NCI-H128 (cell line): ENCODE measurements around the gene RDH8.

Experiments used
- DNase-seq: peaks from one replicate; lab custom pipeline; 2025; ENCODE audit not compliant: unreplicated experiment; lab: John Stamatoyannopoulos, UW

The RDH8 gene

DNA sequence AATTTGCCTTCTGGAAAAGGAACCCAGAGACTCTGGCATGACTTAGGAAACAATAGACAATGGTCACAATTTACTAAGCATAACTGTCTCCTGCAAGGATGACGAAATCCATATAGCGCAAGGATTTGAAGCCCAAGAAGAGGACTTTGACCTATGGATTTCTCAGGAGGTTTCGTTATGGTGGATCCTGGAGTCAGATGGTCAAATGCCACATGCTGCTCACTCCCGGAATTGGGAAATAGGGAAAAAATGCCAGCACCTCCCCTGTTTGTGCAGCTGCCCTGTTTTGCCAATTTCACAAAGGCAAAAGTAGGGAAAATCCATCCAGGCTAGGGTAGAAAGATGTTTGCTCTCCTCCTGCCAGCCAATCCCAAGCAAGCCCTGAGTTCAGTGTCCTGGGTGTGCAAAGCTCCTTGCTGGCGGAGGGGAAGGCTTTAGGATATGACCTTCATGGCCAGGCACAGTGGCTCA is 23.4 kb downstream of the RDH8 start:
- no peak for DNase-seq

DNA sequence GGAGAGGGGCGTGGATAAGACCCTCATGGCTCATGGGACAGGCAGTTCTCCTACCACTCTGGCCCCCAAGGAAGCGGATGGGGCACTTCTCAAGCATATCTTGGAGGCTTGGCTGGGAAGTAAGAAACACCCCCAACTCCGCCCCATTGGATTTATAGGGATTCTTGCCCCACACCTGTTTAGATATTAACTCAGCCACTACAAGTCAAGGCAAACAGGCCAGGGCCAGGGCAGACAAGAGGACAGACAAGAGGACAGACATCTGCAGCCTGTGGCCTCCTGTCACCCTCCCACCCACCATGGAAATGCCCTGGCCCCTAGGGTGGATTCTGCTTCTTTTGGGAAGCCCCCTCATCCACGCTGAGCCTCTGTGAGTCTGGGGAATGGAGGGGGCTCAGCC is 24.1 kb downstream of the RDH8 start:
- no peak for DNase-seq

DNA sequence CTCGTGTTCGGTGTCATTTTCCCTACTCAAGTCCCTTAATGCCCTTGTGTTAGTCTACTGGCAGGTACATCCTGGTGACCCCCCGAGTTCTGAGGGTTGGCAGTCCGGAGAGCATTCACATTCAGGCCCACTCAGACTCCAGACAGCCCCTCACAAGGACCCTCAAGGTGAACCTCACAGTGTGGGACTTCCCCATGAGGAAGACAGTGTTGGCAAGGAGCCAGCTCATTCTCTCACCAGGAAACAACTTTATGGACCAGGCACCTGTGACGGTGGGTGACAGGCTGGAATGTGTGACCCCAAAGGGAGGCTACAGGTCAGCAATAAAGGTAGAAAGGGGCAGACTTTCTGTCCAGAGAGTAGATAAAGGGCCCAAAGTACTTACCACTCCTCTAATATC is 24.5 kb downstream of the RDH8 start:
- DNase-seq = no peak

DNA sequence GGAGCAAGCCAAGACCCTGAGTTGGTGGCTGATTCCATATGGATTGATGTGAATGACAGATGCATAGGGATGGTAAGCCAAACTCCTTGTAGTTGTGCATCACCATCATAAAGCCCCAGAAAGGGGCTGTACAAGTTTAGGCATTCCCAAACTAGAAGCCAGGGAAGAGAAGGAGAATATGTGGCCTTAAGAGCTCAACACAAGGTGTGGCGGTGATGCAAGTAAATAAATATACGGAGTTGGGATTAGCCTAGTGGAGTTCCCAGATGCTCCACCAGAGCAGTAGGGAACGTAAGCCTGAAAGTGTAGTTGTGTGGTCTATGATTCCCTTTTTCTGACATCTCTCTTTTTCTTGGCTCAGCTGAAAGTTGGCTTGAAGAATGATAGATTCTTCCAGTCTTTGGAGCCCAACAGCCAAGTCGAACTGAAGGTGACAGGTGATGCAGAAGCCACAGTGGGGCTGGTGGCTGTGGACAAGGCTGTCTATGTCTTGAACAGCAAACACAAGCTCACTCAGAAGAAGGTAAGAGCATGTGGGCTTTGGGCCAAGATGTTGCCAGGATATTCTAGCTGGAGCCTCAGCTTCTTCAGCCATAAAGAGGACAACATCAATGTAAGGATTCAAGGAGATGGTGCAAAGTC is 30.1 kb downstream of the RDH8 start:
- DNase-seq = peak; percentile 1

DNA sequence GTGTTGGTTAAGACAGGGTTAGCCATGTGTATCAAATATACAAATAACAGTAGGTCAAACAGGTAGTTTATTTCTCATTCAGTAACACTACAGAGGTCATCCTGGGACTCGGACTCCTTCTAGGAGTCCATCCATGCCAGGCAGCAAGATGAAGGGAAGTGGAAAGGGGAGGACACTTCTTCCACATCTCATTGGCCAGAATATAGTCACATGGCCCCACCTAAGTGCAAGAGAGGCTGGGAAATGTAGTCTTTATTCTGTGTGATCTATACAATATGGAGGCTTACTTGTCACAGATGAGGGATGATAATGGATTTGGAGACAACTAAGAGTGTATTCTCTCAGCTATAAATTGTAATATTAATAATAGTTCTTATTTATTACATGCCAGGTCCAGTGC is 31.1 kb downstream of the RDH8 start:
- DNase-seq = no peak

DNA sequence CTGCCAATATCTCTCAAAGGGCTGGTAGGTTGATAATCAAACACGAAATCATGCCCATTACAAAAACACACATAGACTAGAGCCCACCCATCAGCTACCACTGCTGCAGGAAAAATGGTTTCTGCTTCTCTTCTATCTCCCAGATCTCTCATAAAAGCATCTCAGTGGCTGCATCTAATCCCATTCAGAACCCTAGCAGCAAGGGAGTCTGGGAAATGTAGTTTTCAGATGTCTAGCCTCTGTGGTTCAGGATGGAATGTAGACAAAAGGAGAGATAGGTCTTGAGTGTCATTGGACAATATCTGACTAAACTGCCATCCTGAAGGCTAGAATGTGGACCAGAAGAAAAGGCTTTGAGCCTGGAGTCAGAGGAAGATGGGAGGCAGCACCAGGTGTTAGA is 32.1 kb downstream of the RDH8 start:
- no peak for DNase-seq

DNA sequence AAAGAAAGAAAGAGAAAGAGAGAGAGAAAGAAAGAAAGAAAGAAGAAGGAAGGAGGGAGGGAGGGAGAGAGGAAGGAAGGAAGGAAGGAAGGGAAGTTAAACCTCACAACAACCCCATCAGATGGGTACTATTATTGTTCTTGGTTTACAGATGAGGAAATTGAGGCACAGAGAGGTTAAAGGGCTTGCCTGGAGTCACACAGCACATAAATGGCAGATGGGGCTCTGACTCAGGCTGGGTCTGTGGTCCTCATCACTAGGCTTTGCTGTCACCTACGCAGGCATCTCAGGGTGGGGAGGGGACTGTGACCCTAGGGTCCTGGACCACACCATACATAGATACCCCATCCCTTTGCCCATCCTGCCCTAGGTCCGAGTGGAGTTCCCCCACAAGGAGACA is 36.3 kb downstream of the RDH8 start:
- DNase-seq = no peak

DNA sequence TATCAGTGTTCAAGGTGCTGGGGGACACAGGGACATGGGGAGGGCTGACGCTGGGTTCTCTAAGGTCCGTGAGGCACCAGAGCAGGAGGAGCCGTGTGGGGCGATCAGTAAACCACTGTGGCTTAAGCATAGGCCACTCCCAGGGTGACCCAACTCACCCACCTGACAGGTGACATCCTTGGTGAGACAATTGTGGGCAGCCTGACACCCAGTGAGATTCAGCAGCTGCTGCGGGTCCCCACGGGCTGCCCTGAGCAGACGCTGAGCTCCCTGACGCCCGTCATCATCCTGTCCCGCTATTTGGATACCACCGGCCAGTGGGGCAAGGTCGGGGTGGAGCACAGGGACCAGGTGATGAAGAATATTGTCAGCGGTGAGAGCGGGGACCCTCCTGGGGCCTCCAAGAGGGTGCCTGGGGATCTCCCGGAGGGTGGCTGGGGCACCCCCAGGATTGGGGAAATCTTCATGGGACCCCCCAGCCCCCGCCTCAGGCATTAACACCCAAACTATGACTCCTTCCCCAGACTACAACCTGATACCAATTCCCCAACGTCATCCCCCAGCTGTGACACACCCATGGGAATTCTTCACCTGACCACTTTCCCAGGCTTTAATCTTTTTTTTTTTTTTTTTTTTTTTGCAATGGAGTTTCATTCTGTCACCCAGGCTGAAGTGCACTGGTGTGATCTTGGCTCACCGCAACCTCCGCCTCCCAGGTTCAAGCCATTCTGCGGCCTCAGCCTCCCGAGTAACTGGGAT is 39.5 kb downstream of the RDH8 start:
- no peak for DNase-seq

DNA sequence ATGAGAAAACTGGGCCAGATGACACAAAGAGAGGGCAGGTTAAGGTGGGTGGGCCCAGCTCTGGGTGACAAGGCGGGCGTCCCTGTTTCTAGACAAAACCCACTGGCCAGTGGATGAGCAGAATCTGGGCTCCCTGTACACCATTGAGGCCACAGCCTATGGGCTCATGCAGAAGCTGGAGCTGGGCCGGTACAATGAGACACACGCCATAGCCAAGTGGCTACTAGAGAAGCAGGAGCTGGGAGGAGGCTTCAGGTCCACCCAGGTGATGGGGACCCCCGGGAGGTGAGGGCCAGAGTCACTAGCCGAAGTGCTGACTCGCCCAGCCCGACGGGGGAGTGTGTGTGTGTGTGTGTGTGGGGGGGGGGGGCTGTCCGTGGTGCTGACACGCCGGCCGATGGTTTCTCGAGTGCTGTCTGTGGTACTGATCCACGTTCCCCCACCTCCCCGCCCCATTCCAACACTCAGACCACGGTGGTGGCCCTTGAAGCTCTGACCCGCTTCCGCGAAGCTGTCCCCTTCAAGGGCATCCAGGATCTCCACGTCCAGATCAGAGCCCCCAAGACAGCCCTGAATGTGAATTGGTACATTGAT is 48.5 kb downstream of the RDH8 start:
- DNase-seq = no peak

DNA sequence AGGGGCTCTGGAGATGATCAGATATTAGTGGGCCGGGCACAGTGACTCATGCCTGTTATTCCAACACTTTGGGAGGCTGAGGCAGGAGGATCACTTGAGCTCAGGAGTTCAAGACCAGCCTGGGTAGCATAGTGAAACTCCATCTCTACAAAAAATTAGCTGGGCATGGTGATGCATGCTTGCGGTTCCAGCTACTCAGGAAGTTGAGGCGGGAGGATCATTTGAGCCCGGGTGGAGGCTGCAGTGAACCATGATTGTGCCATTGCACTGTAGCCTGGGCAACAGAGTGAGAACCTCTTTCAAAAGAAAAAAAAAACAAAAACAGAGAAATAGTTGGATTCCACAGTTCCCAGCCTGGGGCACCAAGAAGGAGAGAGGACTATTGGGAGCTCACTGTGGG is 54.9 kb downstream of the RDH8 start:
- no peak for DNase-seq

DNA sequence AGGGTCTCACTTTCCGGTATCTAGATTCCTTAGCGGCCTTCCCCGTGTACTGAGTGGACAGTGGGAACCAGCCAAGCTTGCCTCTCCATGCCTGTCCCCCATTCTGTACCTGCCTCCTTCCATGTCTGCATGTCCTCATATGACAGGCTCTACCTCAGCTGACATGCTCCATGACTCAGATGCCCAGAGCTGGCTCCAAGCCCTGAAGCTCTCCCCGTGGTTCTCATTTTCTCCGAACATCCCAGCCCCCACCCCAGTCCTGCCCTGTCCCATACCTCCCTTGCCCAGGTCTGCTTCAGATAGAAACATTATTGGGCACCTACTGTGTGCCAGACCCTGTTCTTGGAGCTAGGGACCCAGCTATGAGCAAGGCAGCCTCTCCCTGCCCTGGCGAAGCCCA is 55.8 kb downstream of the RDH8 start:
- no peak for DNase-seq

DNA sequence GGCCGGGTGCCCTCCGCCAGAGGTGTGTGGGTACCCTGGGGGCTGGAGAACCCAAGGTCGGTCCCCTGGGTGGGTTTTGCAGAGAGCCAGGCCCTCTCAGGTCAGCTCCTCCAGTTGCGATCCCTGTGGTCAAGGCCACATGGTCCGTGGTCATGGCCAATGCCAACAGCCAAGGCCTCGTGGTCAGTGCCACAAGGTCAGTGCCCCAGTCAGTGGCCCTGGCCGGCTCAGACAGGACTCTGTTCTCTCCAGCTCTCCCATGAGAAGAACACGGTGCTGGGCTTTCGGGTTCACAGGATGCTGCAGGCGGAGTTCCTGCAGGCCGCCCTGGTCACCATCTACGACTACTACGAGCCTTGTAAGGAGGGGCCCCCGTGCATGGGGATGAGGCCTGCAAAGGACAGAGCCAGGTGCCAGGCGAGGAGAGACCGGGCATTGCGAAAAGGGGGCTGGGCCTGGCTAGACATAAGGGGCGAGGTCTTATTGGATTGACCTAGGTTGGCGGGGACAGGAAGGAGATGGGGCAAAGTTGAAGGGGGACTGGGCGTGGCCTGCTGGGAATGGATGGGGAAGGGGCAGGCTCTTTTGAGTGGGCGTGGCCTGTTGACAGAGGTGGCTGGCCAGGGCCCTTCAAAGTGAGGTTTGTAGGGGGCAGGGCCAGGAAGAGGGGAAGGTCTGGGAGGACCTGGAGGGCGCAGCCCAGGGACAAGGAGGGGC is 57.6 kb downstream of the RDH8 start:
- DNase-seq = no peak
